Measurements from ENCODE around the gene RPL21.
"Not testable (repeated sequence)": the region's sequence is repeated elsewhere in the genome, so short reads cannot be mapped to it uniquely, and the experiment has no call there.

Gene RPL21

GRCh38 chr13:27289011-27289665 is 37.8 kb downstream of the RPL21 start:
- DNase-seq (ENCODE audit: low read depth), result no peak

- DNase-seq (ENCODE audit: low read depth), result no peak
Measured at GRCh38 chr13:27290715-27291114, 39.4 kb downstream of the RPL21 start.

GRCh38 chr13:27291967-27292366 is 40.6 kb downstream of the RPL21 start:
- not testable (repeated sequence) for DNase-seq (ENCODE audit: low read depth)

- DNase-seq (ENCODE audit: low read depth), result no peak
Measured at GRCh38 chr13:27293076-27293691, 41.8 kb downstream of the RPL21 start.

GRCh38 chr13:27293873-27294515 is 42.6 kb downstream of the RPL21 start:
- DNase-seq (ENCODE audit: low read depth), result no peak

- DNase-seq (ENCODE audit: low read depth), result no peak
Measured at GRCh38 chr13:27295096-27295495, 43.7 kb downstream of the RPL21 start.

- no peak for DNase-seq (ENCODE audit: low read depth)
Measured at GRCh38 chr13:27295660-27296059, 44.3 kb downstream of the RPL21 start.

GRCh38 chr13:27296496-27296895 is 45.1 kb downstream of the RPL21 start:
- no peak for DNase-seq (ENCODE audit: low read depth)

GRCh38 chr13:27298849-27299248 is 47.5 kb downstream of the RPL21 start:
- no peak for DNase-seq (ENCODE audit: low read depth)

- not testable (repeated sequence) for DNase-seq (ENCODE audit: low read depth)
Measured at GRCh38 chr13:27300406-27300805, 49.0 kb downstream of the RPL21 start.

GRCh38 chr13:27300941-27301586 is 49.7 kb downstream of the RPL21 start:
- DNase-seq (ENCODE audit: low read depth), result no peak

- DNase-seq (ENCODE audit: low read depth), result no peak
Measured at GRCh38 chr13:27302643-27303262, 51.4 kb downstream of the RPL21 start.

GRCh38 chr13:27304099-27304498 is 52.7 kb downstream of the RPL21 start:
- no peak for DNase-seq (ENCODE audit: low read depth)

- DNase-seq (ENCODE audit: low read depth), result no peak
Measured at GRCh38 chr13:27304611-27305010, 53.3 kb downstream of the RPL21 start.

All from activated T-cell treated with anti-CD3 and anti-CD28 coated beads for 48 hours (primary cell).